Keratinocyte (primary cell): ENCODE measurements around the gene TMEM150B. TPM values are rescaled to one million over a fixed set of nuclear protein-coding genes. Genes with fewer than 3 reads are reported as not detected.

Experiments
- DNase-seq: peaks from one replicate; pipeline ENCODE4 v3.0.0-alpha.2; 2011; ENCODE audit warnings: low read depth, missing footprints, low spot score
- FAIRE-seq: peaks from 2 replicates; lab custom pipeline; 2011; peaks lifted over from hg19 to GRCh38; lab: Jason Lieb, UNC
- H2AFZ ChIP-seq: 2 replicates; pipeline ENCODE4 v1.6.0; 2012; ENCODE audit warnings: low read length, control low read depth, inconsistent platforms; ENCODE audit not compliant: control insufficient read depth
- H3K27ac ChIP-seq: 2 replicates; pipeline ENCODE4 v1.5.1; 2011; ENCODE audit warnings: low read length; ENCODE audit not compliant: control insufficient read depth, insufficient read depth
- H3K27me3 ChIP-seq: 3 replicates; pipeline ENCODE4 v1.6.0; 2011; ENCODE audit warnings: low read length; ENCODE audit not compliant: control insufficient read depth, insufficient read depth; ENCODE audit errors: extremely low read depth
- H3K36me3 ChIP-seq, 2 experiments: 2 replicates in 1 of 2; 3 replicates in 1 of 2; pipeline ENCODE4 v1.5.1; 2011; ENCODE audit warnings: low read length in 2 of 2, mild to moderate bottlenecking in 1 of 2; ENCODE audit not compliant: control insufficient read depth in 2 of 2, insufficient read depth in 2 of 2; ENCODE audit errors: extremely low read depth in 1 of 2
- H3K4me1 ChIP-seq: 3 replicates; pipeline ENCODE4 v1.5.1; 2011; ENCODE audit warnings: low read length; ENCODE audit not compliant: control insufficient read depth, insufficient read depth; ENCODE audit errors: extremely low read depth
- H3K4me2 ChIP-seq: 3 replicates; pipeline ENCODE4 v1.6.0; 2011; ENCODE audit warnings: low read depth, low read length; ENCODE audit not compliant: control insufficient read depth, insufficient read depth; ENCODE audit errors: extremely low read depth
- H3K4me3 ChIP-seq, 3 experiments: fragments of 200-600 bp in 1 of 3; sonication (generic) in 1 of 3; 2 replicates in 2 of 3; 3 replicates in 1 of 3; pipeline ENCODE4 v1.5.1; 2011 to 2016; ENCODE audit warnings: low read length in 3 of 3, mild to moderate bottlenecking in 3 of 3, control low read depth in 2 of 3, inconsistent platforms in 1 of 3, low read depth in 1 of 3, mixed read lengths in 1 of 3, mixed run types in 1 of 3, moderate library complexity in 1 of 3; ENCODE audit not compliant: control insufficient read depth in 2 of 3, insufficient read depth in 2 of 3; ENCODE audit errors: extremely low read depth in 1 of 3
- H3K79me2 ChIP-seq: 2 replicates; pipeline ENCODE4 v1.6.0; 2012; ENCODE audit warnings: low read length; ENCODE audit not compliant: control insufficient read depth, insufficient read depth
- H3K9ac ChIP-seq: 3 replicates; pipeline ENCODE4 v1.6.0; 2011; ENCODE audit warnings: low read length; ENCODE audit not compliant: control insufficient read depth, insufficient read depth; ENCODE audit errors: extremely low read depth
- H3K9me1 ChIP-seq: 3 replicates; pipeline ENCODE4 v1.6.0; 2011; ENCODE audit warnings: low read length; ENCODE audit not compliant: control insufficient read depth, insufficient read depth; ENCODE audit errors: extremely low read depth
- H3K9me3 ChIP-seq: 2 replicates; pipeline ENCODE4 v1.5.1; 2012; ENCODE audit warnings: low read depth, low read length; ENCODE audit not compliant: control insufficient read depth
- H4K20me1 ChIP-seq: 3 replicates; pipeline ENCODE4 v1.6.0; 2011; ENCODE audit warnings: low read length; ENCODE audit not compliant: control insufficient read depth, insufficient read depth; ENCODE audit errors: extremely low read depth
- CTCF ChIP-seq, 3 experiments: IDR thresholded peaks in 1 of 3; conservative IDR thresholded peaks in 1 of 3; optimal IDR thresholded peaks in 1 of 3; 2 replicates in 2 of 3; 3 replicates in 1 of 3; pipeline versions ENCODE3 to v1.5.1; 2011; ENCODE audit warnings: low read length in 3 of 3, mild to moderate bottlenecking in 3 of 3, moderate library complexity in 2 of 3, control low read depth in 1 of 3, inconsistent platforms in 1 of 3; ENCODE audit not compliant: insufficient read depth in 2 of 3; ENCODE audit errors: extremely low read depth in 1 of 3
- EZH2 ChIP-seq: IDR thresholded peaks from one replicate; pipeline ENCODE4 v1.6.1; 2012; ENCODE audit warnings: inconsistent platforms, mild to moderate bottlenecking, low read length, moderate library complexity
- dilution Hi-C: fragments of 300-500 bp; cut with MboI; formaldehyde crosslinking; loops from one replicate; pipeline ENCODE4 v1.7.0; 2020; ENCODE audit warnings: low sequenced_read_pairs; ENCODE audit not compliant: extremely low pct_ligation_motif_present
- polyA plus RNA-seq, 5 experiments: library from polyadenylated mRNA; depleted of rRNA in 3 of 5; stranded (reverse) in 3 of 5; stranded (forward) in 1 of 5; unstranded in 1 of 5; fragments of >200 nt; gene quantifications; 1 replicate in 1 of 5; 2 replicates in 3 of 5; 3 replicates in 1 of 5; pipeline versions ENCODE4 v1.2.1 to v1.2.3, GENCODE V29; 2011 to 2012; ENCODE audit warnings: missing spikeins in 2 of 5, low read depth in 1 of 5, low replicate concordance in 1 of 5

Gene TMEM150B
- polyA plus RNA-seq, 1 donor (not counting 4 experiments of a cell fraction or from before 2014, with no cell fraction given) = not detected

- DNase-seq = no peak
- H3K9me1 ChIP-seq = no peaks in the 10 kb centered on the region
- H3K27me3 ChIP-seq = no peaks in the 10 kb centered on the region
- no peak overlapping the region for H3K9ac ChIP-seq
- H3K36me3 ChIP-seq = no peaks in the 10 kb centered on the region
- H3K4me3 ChIP-seq = no peak overlapping the region
- dilution Hi-C loops = no loop called here
- H4K20me1 ChIP-seq = no peaks in the 10 kb centered on the region
- no peak for TF ChIP-seq EZH2
- no peak for TF ChIP-seq CTCF (optimal IDR thresholded peaks at IDR 0.05 in 1 of 3, IDR thresholded peaks at IDR 0.05 in 1 of 3, conservative IDR thresholded peaks at IDR 0.05 in 1 of 3; ENCODE audit: extremely low read depth in 1 of 3, insufficient read depth in 2 of 3, low read length in 3 of 3)
- no peak overlapping the region for H2AFZ ChIP-seq
- peaks cover 2% of the 10 kb centered on the region for H3K4me1 ChIP-seq
- no peak for FAIRE-seq
- H3K4me2 ChIP-seq = no peak overlapping the region
- H3K9me3 ChIP-seq = no peaks in the 10 kb centered on the region
- H3K79me2 ChIP-seq = no peaks in the 10 kb centered on the region
- no peak overlapping the region for H3K27ac ChIP-seq
Measured at GRCh38 chr19:55305491-55305890, 19.6 kb downstream of the TMEM150B start.

- dilution Hi-C loops = no loop called here
- no peak for FAIRE-seq
Measured at GRCh38 chr19:55304980-55305379, 20.2 kb downstream of the TMEM150B start.

More at GRCh38 chr19:55304980-55305379, 20.2 kb downstream of the TMEM150B start:
- no peak overlapping the region for H3K27ac ChIP-seq
- H3K36me3 ChIP-seq = no peaks in the 10 kb centered on the region
- H3K79me2 ChIP-seq = no peaks in the 10 kb centered on the region
- H3K9ac ChIP-seq = no peak overlapping the region
- no peaks in the 10 kb centered on the region for H4K20me1 ChIP-seq
- no peak overlapping the region for H3K4me2 ChIP-seq
- no peaks in the 10 kb centered on the region for H3K9me3 ChIP-seq
- no peak overlapping the region for H2AFZ ChIP-seq
- DNase-seq = no peak
- H3K4me1 ChIP-seq = peaks cover 2% of the 10 kb centered on the region
- no peak overlapping the region for H3K4me3 ChIP-seq
- TF ChIP-seq EZH2 (no peak), CTCF (optimal IDR thresholded peaks at IDR 0.05 in 1 of 3, IDR thresholded peaks at IDR 0.05 in 1 of 3, conservative IDR thresholded peaks at IDR 0.05 in 1 of 3; ENCODE audit: extremely low read depth in 1 of 3, insufficient read depth in 2 of 3, low read length in 3 of 3) (no peak)
- H3K9me1 ChIP-seq = no peaks in the 10 kb centered on the region
- H3K27me3 ChIP-seq = no peaks in the 10 kb centered on the region
